Tibial artery (tissue), 4 donors: ENCODE results near the gene OXTR.

Experiments used
- DNase-seq, 2 donors: peaks; one replicate each; pipeline ENCODE4 v3.0.0-alpha.2; 2019
- H3K27ac ChIP-seq, 2 donors: fragments of 200-600 bp; sonication (generic) in 1 of 2; 1 replicate in 1 of 2; 2 replicates in 1 of 2; pipeline ENCODE4 v1.5.1; 2018 to 2019; ENCODE audit warnings: mild to moderate bottlenecking in 1 of 2
- H3K27me3 ChIP-seq, 2 donors: fragments of 200-600 bp; sonication (generic) in 1 of 2; one replicate each; pipeline versions ENCODE4 v1.5.1 to v1.6.0; 2016 to 2019
- H3K36me3 ChIP-seq, 3 donors: fragments of 200-600 bp; sonication (generic) in 2 of 3; one replicate each; pipeline ENCODE4 v1.5.1; 2016 to 2019; ENCODE audit warnings: mild to moderate bottlenecking in 2 of 3
- H3K4me1 ChIP-seq, 4 donors: fragments of 200-600 bp; sonication (generic) in 2 of 4; 1 replicate in 3 of 4; 2 replicates in 1 of 4; pipeline ENCODE4 v1.5.1; 2016 to 2019
- H3K4me3 ChIP-seq, 2 donors: fragments of 200-600 bp; sonication (generic) in 1 of 2; 1 replicate in 1 of 2; 2 replicates in 1 of 2; pipeline ENCODE4 v1.5.1; 2018 to 2019; ENCODE audit warnings: mild to moderate bottlenecking in 2 of 2
- H3K9me3 ChIP-seq, 3 donors: fragments of 200-600 bp; sonication (generic) in 1 of 3; one replicate each; pipeline ENCODE4 v1.5.1; 2016 to 2019
- intact Hi-C: fragments of 100-400 bp; cut with DNase I; formaldehyde crosslinking; loops from one replicate; pipeline ENCODE4 v1.15.0; 2023; ENCODE audit warnings: low total_unique reads
- TF ChIP-seq, protein P1 (sequence below), 2 experiments: fragments of 200-600 bp in 1 of 2; fragments of 450-650 bp in 1 of 2; IDR thresholded peaks; one replicate each; pipeline ENCODE4 v1.5.1; 2017 to 2019; ENCODE audit warnings: antibody characterized with exemption in 2 of 2, mild to moderate bottlenecking in 1 of 2, moderate library complexity in 1 of 2

Gene OXTR

GRCh38 chr3:8762607-8763377 lies 6.6 kb downstream of the OXTR start:
- TF ChIP-seq, protein P1, sequence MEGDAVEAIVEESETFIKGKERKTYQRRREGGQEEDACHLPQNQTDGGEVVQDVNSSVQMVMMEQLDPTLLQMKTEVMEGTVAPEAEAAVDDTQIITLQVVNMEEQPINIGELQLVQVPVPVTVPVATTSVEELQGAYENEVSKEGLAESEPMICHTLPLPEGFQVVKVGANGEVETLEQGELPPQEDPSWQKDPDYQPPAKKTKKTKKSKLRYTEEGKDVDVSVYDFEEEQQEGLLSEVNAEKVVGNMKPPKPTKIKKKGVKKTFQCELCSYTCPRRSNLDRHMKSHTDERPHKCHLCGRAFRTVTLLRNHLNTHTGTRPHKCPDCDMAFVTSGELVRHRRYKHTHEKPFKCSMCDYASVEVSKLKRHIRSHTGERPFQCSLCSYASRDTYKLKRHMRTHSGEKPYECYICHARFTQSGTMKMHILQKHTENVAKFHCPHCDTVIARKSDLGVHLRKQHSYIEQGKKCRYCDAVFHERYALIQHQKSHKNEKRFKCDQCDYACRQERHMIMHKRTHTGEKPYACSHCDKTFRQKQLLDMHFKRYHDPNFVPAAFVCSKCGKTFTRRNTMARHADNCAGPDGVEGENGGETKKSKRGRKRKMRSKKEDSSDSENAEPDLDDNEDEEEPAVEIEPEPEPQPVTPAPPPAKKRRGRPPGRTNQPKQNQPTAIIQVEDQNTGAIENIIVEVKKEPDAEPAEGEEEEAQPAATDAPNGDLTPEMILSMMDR (IDR thresholded peaks at IDR 0.05): no peak
- no peaks in the 10 kb centered on the region for H3K9me3 ChIP-seq
- H3K4me1 ChIP-seq: peaks cover 0 to 8% (median 6%) of the 10 kb centered on the region in 4 donors
- no peak overlapping the region for H3K4me3 ChIP-seq
- no peak for DNase-seq
- peaks cover 0 to 9% of the 10 kb centered on the region in 2 donors for H3K27me3 ChIP-seq
- H3K36me3 ChIP-seq: no peaks in the 10 kb centered on the region
- H3K27ac ChIP-seq: no peak overlapping the region
- intact Hi-C loops: no loop called here

- intact Hi-C loops: no loop called here
- Histone ChIP-seq H3K4me3 (no peak overlapping the region), H3K4me1 (no peaks in the 10 kb centered on the region), H3K36me3 (no peaks in the 10 kb centered on the region), H3K27ac (no peak overlapping the region), H3K27me3 (no peaks in the 10 kb centered on the region), H3K9me3 (no peaks in the 10 kb centered on the region)
- TF ChIP-seq, protein P1 (IDR thresholded peaks at IDR 0.05): no peak
- no peak for DNase-seq
Observed at GRCh38 chr3:8761866-8762265, 7.5 kb downstream of the OXTR start.

DNA sequence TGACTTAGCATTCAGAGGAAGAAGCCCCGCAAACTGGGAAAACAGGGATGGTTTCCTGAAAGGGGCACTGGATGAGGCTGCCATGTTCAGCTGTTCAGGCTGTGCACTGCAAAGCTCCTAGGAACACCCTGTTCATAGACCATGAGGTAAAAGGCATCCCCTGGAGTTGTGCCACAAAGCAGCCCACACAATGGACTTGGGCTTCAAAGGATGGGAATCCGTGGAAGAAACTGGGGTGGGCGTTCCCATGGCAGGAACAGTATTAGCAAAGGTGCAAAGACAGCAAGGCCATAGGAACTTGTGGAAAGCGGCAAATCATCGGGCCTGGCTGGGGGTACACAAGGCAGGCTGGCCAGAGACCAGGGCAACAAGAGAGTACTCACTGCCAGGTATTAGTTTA lies 8.9 kb downstream of the OXTR start:
- TF ChIP-seq, protein P1 (IDR thresholded peaks at IDR 0.05): no peak
- intact Hi-C loops: no loop called here
- Histone ChIP-seq H3K36me3 (no peaks in the 10 kb centered on the region), H3K27ac (no peak overlapping the region), H3K4me1 (no peaks in the 10 kb centered on the region), H3K4me3 (no peak overlapping the region), H3K27me3 (no peaks in the 10 kb centered on the region), H3K9me3 (no peaks in the 10 kb centered on the region)
- no peak for DNase-seq

GRCh38 chr3:8760091-8760490 lies 9.3 kb downstream of the OXTR start:
- intact Hi-C loops: no loop called here
- H3K27ac ChIP-seq: no peak overlapping the region
- TF ChIP-seq, protein P1 (IDR thresholded peaks at IDR 0.05): no peak
- no peaks in the 10 kb centered on the region for H3K27me3 ChIP-seq
- no peak for DNase-seq
- no peaks in the 10 kb centered on the region for H3K36me3 ChIP-seq
- H3K4me3 ChIP-seq: no peak overlapping the region
- no peaks in the 10 kb centered on the region for H3K9me3 ChIP-seq
- H3K4me1 ChIP-seq: no peaks in the 10 kb centered on the region

GRCh38 chr3:8759038-8759707 lies 10.2 kb downstream of the OXTR start:
- intact Hi-C loops: no loop called here
- Histone ChIP-seq H3K36me3 (no peaks in the 10 kb centered on the region), H3K9me3 (no peaks in the 10 kb centered on the region), H3K4me3 (no peak overlapping the region), H3K4me1 (no peaks in the 10 kb centered on the region), H3K27me3 (no peaks in the 10 kb centered on the region), H3K27ac (no peak overlapping the region)
- TF ChIP-seq, protein P1 (IDR thresholded peaks at IDR 0.05): no peak
- DNase-seq: no peak
